IgD-negative memory B cell (primary cell): ENCODE measurements around the gene RLBP1. TPM values are rescaled to one million over a fixed set of nuclear protein-coding genes. Genes with fewer than 3 reads are reported as not detected.
A peak's percentile ranks its signal among the peaks of the same experiment; 100 is the strongest.

Experiments used
- H3K27ac Mint-ChIP-seq, 3 donors: one replicate each; pipeline ENCODE4 v1.8.0; 2020 to 2022; ENCODE audit warnings: mild to moderate bottlenecking in 3 of 3, mixed read lengths in 3 of 3, moderate library complexity in 1 of 3
- H3K27me3 Mint-ChIP-seq: one replicate; pipeline ENCODE4 v1.8.0; 2021; ENCODE audit warnings: mixed read lengths
- H3K36me3 Mint-ChIP-seq: one replicate; pipeline ENCODE4 v1.8.0; 2020; ENCODE audit warnings: mild to moderate bottlenecking, mixed read lengths
- H3K4me1 Mint-ChIP-seq, 3 donors: one replicate each; pipeline ENCODE4 v1.8.0; 2020 to 2022; ENCODE audit warnings: mixed read lengths in 3 of 3, mild to moderate bottlenecking in 1 of 3
- H3K4me3 Mint-ChIP-seq, 4 donors: one replicate each; pipeline ENCODE4 v1.8.0; 2020 to 2022; ENCODE audit warnings: mild to moderate bottlenecking in 4 of 4, mixed read lengths in 4 of 4, moderate library complexity in 3 of 4
- H3K9me3 Mint-ChIP-seq, 3 donors: one replicate each; pipeline ENCODE4 v1.8.0; 2020 to 2021; ENCODE audit warnings: mixed read lengths in 3 of 3, mild to moderate bottlenecking in 1 of 3
- polyA plus RNA-seq: library from polyadenylated mRNA; unstranded; fragments of 300-500 nt; fragmentation: Illumina TruSeq; gene quantifications from one replicate; pipeline ENCODE4 v1.2.3, GENCODE V29; 2021

Gene RLBP1
- polyA plus RNA-seq, 1 donor from 2014 or later = not detected

DNA sequence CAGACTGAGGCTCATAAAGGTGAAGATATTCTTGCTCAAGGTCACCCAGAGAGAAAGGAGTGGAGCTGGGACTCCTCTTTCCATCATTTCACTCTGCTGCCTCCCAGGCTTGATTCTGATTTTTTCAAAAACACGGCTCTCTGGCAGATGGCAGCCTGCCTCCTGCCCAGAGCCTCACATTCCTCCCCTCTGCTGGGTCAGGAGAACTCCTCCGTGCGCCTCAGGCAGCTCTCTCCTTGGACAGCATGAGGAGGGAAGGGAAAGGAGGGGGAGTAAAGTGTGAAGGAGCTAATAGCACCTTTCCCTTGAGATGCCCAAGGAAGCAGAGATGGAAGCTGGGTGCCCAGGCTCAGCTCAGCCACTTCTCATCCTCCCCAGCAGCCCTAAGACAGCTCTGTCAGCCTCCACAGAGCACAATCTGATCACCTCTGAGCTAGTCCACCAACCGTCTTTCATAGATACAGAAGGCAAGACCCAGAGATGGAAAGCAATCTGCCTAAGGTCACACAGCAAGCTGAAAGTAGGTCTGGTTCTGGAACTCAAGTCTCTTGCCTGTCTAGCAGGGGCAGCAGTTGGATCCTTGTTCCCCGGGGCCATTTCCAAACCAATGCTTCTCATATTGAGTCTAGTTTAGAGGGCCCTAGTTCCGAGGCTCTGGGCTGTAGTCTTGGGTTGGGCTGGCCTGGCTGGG is 3.5 kb downstream of the RLBP1 start:
- Mint-ChIP-seq H3K27me3 (peaks cover 11% of the 10 kb centered on the region), H3K9me3 (no peaks in the 10 kb centered on the region), H3K36me3 (no peaks in the 10 kb centered on the region), H3K4me3 (no peak overlapping the region), H3K4me1 (no peaks in the 10 kb centered on the region), H3K27ac (no peak overlapping the region)

DNA sequence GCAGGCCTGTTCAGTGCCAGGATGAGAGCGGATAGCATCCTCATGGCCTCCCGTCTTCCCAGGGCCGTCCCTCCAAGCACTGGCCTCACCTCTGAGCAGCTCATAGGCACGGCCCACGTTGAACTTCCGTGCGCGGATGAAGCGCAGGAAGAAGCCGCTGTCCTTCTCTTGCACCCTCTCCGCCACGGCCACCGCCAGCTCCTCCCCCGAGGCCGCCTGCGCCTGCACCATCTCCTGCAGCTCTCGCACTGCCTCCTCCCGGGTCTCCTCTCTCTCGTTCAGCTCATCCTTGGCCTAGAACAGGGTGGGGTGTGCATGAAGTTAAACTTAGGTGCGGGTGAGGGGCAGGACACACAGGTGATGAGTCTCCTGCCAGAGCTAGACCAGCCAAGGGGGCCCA is 4.3 kb downstream of the RLBP1 start:
- no peaks in the 10 kb centered on the region for H3K4me1 Mint-ChIP-seq
- H3K36me3 Mint-ChIP-seq = no peaks in the 10 kb centered on the region
- H3K9me3 Mint-ChIP-seq = no peaks in the 10 kb centered on the region
- H3K4me3 Mint-ChIP-seq = no peak overlapping the region
- H3K27me3 Mint-ChIP-seq = peaks cover 11% of the 10 kb centered on the region
- H3K27ac Mint-ChIP-seq = no peak overlapping the region

DNA sequence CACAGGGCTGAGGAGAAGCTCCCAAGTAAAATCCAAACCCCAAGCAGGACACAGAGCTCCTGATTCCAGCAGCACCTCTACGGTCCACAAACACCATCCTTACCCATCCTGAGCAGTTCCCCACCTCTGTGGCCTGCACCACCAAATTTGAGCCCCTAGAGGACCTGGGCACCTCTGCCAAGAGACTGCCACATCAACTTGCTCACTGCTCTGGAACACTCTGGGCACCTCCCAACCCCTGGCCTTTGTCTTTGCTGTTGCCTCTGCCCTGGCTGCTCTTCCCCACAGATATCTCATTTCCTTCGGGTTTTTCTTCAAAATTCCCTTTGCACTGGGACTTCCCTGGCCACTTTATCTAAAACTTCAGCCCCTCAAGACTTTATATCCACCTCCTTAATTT is 5.8 kb downstream of the RLBP1 start:
- Mint-ChIP-seq H3K27me3 (peaks cover 7% of the 10 kb centered on the region), H3K36me3 (no peaks in the 10 kb centered on the region), H3K4me3 (no peak overlapping the region), H3K9me3 (no peaks in the 10 kb centered on the region), H3K4me1 (no peaks in the 10 kb centered on the region), H3K27ac (no peak overlapping the region)

DNA sequence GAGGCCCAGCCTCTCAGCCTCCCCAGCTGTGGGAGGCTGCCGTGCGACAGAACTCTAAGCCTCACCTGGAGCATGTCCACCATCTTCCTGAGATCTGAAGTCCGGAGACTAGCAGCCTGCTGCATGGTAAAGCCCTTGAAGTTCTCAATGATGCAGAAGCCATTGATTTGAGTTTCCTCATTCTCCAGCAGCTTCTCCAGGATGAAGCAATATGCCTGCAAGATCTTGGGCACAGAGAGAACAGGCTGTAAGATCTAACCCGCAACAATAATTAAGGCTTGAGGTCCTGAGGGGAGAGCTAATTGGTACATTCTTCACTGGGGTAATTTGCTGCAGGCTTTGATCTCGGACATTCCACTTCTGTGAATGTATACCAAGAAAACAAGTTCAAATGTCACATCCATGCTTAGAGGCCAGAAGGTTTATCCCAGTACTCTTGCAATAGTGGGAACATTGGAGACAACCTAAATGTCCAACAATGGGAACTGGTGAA is 9.7 kb downstream of the RLBP1 start:
- Mint-ChIP-seq H3K9me3 (no peaks in the 10 kb centered on the region), H3K27me3 (peaks cover 2% of the 10 kb centered on the region), H3K36me3 (peaks cover 2% of the 10 kb centered on the region), H3K4me3 (no peak overlapping the region), H3K27ac (no peak overlapping the region), H3K4me1 (peaks cover 0 to 4% (median 0%) of the 10 kb centered on the region in 3 donors)

DNA sequence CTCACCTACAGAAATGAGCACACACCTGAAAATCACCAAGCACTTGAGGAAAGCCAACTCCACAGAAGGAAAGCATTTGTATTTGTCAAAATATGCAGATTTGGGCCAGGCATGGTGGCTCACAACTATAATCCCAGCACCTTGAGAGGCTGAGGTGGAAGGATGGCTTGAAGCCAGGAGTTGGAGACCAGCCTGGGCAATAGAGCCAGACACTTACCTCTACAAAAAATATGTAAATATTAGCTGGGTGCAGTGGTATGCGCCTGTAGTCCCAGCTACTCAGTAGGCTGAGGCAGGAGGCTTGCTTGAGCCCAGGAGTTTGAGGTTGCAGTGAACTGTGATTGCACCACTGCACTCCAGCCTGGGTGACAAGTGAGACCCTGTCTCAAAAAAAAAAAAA is 12.3 kb downstream of the RLBP1 start:
- Mint-ChIP-seq H3K36me3 (peaks cover 2% of the 10 kb centered on the region), H3K27ac (no peak overlapping the region), H3K9me3 (no peaks in the 10 kb centered on the region), H3K4me3 (no peak overlapping the region), H3K4me1 (peaks cover 0 to 5% (median 0%) of the 10 kb centered on the region in 3 donors), H3K27me3 (no peaks in the 10 kb centered on the region)

DNA sequence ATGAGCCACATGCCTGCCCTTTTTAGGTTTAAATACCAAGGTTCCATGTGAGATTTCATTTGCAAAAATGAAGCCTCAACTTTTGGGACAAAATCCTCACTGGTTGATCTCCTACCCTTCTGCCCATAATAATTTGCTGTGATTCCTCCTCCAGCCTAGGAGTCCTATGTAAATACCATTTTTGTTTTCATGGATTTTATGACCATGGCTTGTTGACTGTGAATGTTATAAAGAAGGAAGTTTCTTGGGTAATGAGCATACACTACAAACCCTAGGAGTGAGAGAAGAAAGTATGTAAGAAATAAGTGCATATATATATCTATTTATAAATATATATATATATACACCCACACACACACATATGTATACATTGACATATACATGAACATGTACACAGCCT is 13.1 kb downstream of the RLBP1 start:
- no peaks in the 10 kb centered on the region for H3K27me3 Mint-ChIP-seq
- peaks cover 4% of the 10 kb centered on the region for H3K36me3 Mint-ChIP-seq
- H3K9me3 Mint-ChIP-seq = no peaks in the 10 kb centered on the region
- H3K4me1 Mint-ChIP-seq = peaks cover 0 to 5% (median 0%) of the 10 kb centered on the region in 3 donors
- H3K4me3 Mint-ChIP-seq = no peak overlapping the region
- H3K27ac Mint-ChIP-seq = no peak overlapping the region

DNA sequence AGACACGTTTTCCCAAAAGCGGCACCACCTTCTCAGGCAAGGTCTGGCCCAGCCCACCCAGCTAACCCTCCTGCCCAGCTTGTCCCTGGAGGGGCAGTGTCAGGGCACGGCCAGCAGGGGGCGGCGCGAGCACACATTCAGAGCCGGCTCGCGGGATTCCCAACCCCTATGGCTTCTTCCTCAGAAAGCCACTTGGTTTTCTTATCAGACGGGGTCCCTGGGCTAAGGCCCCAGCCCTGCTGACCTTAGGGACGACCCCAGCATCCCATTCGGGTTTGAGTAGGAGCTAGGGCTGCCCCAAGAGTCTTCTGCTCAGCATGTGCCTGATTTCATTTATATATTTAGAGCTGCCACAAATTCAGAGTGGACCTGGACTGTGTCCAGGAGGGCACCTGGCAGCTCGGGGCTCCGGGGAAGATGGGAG is 14.5 kb downstream of the RLBP1 start:
- H3K27ac Mint-ChIP-seq = no peak overlapping the region
- H3K9me3 Mint-ChIP-seq = no peaks in the 10 kb centered on the region
- peaks cover 0 to 5% (median 0%) of the 10 kb centered on the region in 3 donors for H3K4me1 Mint-ChIP-seq
- H3K36me3 Mint-ChIP-seq = peaks cover 4% of the 10 kb centered on the region
- H3K27me3 Mint-ChIP-seq = no peaks in the 10 kb centered on the region
- no peak overlapping the region for H3K4me3 Mint-ChIP-seq

DNA sequence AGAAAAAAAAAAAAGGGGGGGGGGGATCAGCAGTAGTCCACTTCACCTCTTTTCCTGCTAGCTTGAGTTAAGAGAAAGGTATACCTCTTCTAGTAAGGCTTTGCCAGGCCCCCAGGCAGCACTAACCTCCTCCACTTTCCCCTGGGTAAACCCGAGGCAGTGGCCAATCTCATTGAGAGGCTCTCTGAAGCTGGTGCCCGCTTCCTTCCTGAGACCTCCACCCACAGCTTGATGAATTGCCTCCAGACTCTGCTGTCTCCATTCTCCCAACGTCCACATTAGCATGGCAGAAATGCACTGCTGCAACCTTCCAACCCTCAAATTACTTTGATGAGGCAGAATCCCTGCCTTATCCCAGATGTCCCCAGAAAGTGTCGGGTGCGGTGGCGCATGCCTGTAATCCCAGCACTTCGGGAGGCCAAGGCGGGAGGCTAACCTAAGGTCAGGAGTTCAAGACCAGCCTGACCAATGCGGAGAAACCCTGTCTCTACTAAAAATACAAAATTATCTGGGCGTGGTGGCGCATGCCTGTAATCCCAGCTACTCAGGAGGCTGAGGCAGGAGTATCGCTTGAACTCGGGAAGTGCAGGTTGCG is 15.3 kb downstream of the RLBP1 start:
- H3K4me3 Mint-ChIP-seq = no peak overlapping the region
- no peaks in the 10 kb centered on the region for H3K27me3 Mint-ChIP-seq
- no peaks in the 10 kb centered on the region for H3K9me3 Mint-ChIP-seq
- H3K36me3 Mint-ChIP-seq = peaks cover 6% of the 10 kb centered on the region
- H3K27ac Mint-ChIP-seq = peak overlapping the region in 1 of 3 donors; percentile 49
- H3K4me1 Mint-ChIP-seq = peaks cover 0 to 5% (median 0%) of the 10 kb centered on the region in 3 donors

DNA sequence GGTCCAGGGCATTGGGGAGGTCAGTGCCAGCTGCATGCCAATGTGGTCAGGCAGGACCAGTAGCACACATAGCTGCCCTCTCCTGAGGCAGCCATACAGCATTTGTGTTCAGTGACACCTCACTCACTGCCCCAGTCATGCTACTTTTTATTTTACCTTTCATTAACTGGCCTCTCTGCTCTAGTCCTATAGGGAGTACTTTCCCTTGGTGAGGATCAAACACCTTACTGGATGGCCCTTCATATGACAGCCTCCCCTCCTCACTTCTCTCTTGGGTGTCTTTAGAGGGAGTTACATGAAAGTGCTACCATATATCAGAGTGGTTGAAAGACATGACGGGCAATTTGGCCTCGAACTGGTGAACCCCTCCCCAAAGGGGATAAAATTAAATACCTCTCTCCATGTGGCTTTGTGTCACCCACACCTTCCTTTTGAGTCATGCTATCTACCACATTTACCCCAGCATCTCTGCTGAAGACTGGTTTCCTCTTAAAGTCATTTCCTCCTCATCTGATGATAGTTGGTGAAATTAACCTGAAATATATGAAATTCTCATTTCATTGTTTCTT is 17.6 kb downstream of the RLBP1 start:
- H3K9me3 Mint-ChIP-seq = no peaks in the 10 kb centered on the region
- no peaks in the 10 kb centered on the region for H3K27me3 Mint-ChIP-seq
- H3K36me3 Mint-ChIP-seq = peaks cover 9% of the 10 kb centered on the region
- H3K4me3 Mint-ChIP-seq = no peak overlapping the region
- H3K4me1 Mint-ChIP-seq = peaks cover 0 to 5% (median 0%) of the 10 kb centered on the region in 3 donors
- H3K27ac Mint-ChIP-seq = peak overlapping the region in 1 of 3 donors; percentile 50

DNA sequence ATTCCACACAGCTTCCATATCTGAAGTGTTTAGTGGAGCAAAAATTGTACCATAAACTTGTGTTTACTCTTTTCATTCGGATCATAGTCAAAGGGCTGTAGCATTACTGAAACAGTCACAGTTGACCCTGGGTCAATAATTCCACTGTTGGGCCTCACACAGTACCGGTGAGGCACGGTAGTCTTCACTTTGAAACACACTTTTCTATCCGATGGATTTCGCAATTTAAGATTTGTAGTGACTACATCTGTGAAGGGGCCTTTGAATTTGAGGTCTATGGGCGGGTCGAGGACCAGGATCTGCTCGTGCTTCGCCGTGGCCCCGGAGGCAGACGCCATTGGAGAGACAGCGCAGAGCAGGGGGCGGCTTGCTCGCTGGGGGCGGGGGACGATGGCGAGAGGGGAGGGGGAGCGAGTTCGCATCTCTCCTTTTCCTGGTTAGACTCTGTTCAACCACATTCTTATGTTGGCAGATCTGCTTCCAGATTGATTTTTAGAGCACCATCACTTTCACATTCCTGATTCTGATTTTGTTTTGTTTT is 19.8 kb downstream of the RLBP1 start:
- Mint-ChIP-seq H3K36me3 (peaks cover 11% of the 10 kb centered on the region), H3K4me3 (no peak overlapping the region)

DNA sequence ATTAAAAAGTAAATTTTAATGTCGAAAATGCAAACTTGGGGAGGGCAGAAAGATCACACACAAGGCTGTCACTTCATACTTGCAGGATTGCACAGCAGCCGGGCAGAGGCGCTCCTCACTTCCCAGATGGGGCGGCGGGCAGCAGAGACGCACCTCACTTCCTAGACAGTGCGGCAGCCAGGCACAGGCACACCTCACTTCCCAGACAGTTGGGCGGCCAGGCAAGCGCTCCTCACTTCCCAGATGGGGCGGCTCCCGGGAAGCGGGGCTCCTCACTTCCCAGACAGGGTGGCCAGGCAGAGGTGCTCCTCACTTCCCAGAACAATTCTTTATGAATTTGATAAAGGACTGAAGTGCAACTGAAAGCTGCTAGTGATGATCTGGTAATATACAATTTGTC is 21.2 kb downstream of the RLBP1 start:
- Mint-ChIP-seq H3K9me3 (no peaks in the 10 kb centered on the region), H3K4me3 (no peak overlapping the region), H3K36me3 (peaks cover 11% of the 10 kb centered on the region), H3K27ac (peak overlapping the region in 1 of 3 donors; percentile 39), H3K27me3 (no peaks in the 10 kb centered on the region), H3K4me1 (no peaks in the 10 kb centered on the region)

More for the DNA sequence above, 19.8 kb downstream of the RLBP1 start:
- Mint-ChIP-seq H3K27ac (no peak overlapping the region), H3K9me3 (no peaks in the 10 kb centered on the region), H3K27me3 (no peaks in the 10 kb centered on the region), H3K4me1 (no peaks in the 10 kb centered on the region)

DNA sequence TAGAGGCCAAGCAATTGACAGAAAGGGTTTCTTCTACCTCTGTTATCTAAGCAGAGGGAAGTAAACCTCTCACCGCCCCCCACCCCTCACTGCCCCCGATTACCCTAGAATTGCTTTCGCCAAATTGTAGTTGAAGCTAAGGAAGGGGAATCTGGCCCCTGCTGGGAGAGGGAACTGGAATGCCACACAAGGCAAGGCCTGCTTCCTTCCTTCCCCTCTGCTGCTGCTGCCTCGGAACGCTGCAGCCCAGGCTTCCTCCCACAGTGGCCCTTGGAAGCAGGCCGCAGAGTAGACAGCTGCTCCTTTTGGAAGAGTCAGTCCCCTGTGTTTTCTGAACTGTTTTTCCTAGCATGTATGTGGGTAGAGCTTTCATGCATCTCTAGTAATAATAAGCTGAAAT is 21.6 kb downstream of the RLBP1 start:
- no peaks in the 10 kb centered on the region for H3K9me3 Mint-ChIP-seq
- no peaks in the 10 kb centered on the region for H3K4me1 Mint-ChIP-seq
- no peak overlapping the region for H3K27ac Mint-ChIP-seq

DNA sequence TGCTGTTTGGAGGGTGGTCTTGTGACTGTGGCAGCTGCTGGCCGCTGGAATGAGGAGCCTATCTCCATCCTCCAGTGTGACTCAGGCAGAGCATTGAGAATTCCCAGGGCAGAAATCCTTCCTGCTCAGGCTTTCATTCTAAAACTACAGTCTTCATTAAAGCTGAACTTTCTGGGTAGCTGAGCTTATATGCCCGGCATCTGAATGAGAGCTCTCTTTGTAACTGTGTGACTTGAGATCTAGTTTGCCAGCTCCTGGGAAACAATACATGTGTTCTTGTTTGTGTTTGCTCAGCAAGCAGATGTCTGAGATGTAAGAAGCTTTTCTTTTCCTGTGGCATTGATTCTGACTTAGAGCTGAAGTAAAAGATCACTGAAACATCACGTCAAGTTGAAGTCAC is 22.4 kb downstream of the RLBP1 start:
- Mint-ChIP-seq H3K4me1 (no peaks in the 10 kb centered on the region), H3K9me3 (no peaks in the 10 kb centered on the region), H3K4me3 (no peak overlapping the region), H3K36me3 (peaks cover 11% of the 10 kb centered on the region), H3K27ac (no peak overlapping the region), H3K27me3 (no peaks in the 10 kb centered on the region)

More for the DNA sequence above, 21.6 kb downstream of the RLBP1 start:
- Mint-ChIP-seq H3K27me3 (no peaks in the 10 kb centered on the region), H3K4me3 (no peak overlapping the region), H3K36me3 (peaks cover 11% of the 10 kb centered on the region)

DNA sequence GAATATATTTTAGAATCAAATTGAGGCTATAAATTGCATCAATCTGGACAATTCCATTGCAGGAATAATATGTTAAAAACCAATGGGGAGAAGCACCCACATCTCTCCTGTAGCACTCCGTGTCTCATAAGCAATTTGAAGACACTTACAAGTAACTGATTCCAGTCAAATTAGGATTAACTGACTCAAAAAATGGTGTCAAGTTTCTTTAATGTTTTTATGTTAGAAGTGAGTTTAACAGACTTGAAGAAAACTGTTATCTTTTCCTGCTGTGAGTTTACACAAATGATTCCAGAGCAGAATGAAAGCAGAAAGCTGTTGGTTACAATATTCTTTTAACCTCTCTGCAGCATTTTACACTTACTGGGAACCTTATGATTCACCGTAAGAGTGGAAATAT is 23.2 kb downstream of the RLBP1 start:
- Mint-ChIP-seq H3K27ac (peak overlapping the region in 1 of 3 donors; percentile 65), H3K4me3 (no peak overlapping the region), H3K27me3 (no peaks in the 10 kb centered on the region), H3K36me3 (peaks cover 11% of the 10 kb centered on the region), H3K4me1 (no peaks in the 10 kb centered on the region), H3K9me3 (no peaks in the 10 kb centered on the region)

DNA sequence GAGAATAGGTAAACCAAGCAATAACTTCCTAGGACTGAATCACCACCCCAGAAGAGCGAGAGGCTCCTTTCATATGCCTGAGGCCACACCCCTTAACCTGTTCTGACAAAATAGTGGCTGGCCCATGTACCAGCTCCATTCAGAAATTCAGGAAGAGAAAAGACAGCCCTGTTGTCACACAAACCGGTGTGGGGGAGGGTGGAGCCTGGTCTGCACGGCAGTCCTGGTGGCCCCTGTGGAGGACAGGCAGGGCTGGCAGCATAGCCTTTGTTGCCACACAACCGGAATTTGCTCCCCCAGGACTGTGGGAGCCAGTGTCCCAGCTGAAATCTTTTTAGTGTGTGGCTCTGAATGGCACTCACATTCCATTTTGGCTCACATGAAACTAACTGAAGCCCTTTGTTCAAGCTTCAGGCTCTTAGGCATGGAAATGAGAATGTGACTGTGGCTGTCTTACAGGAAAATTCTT is 23.8 kb downstream of the RLBP1 start:
- Mint-ChIP-seq H3K9me3 (no peaks in the 10 kb centered on the region), H3K4me3 (no peak overlapping the region), H3K27me3 (no peaks in the 10 kb centered on the region), H3K27ac (no peak overlapping the region), H3K36me3 (peaks cover 11% of the 10 kb centered on the region), H3K4me1 (no peaks in the 10 kb centered on the region)
